ENCODE results near the gene AFTPH. TPM values are rescaled to one million over a fixed set of nuclear protein-coding genes. Genes with fewer than 3 reads are reported as not detected.

AFTPH gene
- total RNA-seq, 3 donors from 2014 or later (not counting 1 experiment from before 2014, with no cell fraction given) = 28.9 to 39.6 (median 39.5) TPM

GRCh38 chr2:64639691-64640090, 115.6 kb downstream of the AFTPH start:
- Histone ChIP-seq H3K36me3 (ENCODE audit: control insufficient read depth, insufficient read depth, low read length) (peaks cover 14% of the 10 kb centered on the region), H3K9me3 (ENCODE audit: control insufficient read depth, insufficient read depth, low read length) (no peaks in the 10 kb centered on the region), H3K4me3 (ENCODE audit: low read length) (no peak overlapping the region), H3K27me3 (ENCODE audit: control insufficient read depth, insufficient read depth, low read length) (no peaks in the 10 kb centered on the region), H3K27ac (ENCODE audit: low read length) (no peak overlapping the region), H3K4me1 (ENCODE audit: control insufficient read depth, insufficient read depth, low read length) (peaks cover 68% of the 10 kb centered on the region)
- H3K27me3 Mint-ChIP-seq (ENCODE audit: low read depth in 2 of 2) = no peaks in the 10 kb centered on the region
- ATAC-seq (no peak), DNase-seq (no peak)
- intact Hi-C loops (cut with micrococcal nuclease) = loop anchor here (10.0 kb wide), 2 partner anchors 415 to 585 kb away; partner anchors contain the start of genes ACTR2 and CEP68
- peak overlapping the region; percentile 20 to 31 for H3K27ac Mint-ChIP-seq
- H3K4me1 Mint-ChIP-seq = peaks cover 77 to 81% of the 10 kb centered on the region in 2 donors
- 75% methylated on average over 1 of the region's 2 CpGs for WGBS (ENCODE audit: insufficient coverage)
- no peaks in the 10 kb centered on the region for H3K36me3 Mint-ChIP-seq
- TF ChIP-seq CTCF (IDR thresholded peaks at IDR 0.05) = no peak
- H3K4me3 Mint-ChIP-seq = no peak overlapping the region
- no peaks in the 10 kb centered on the region for H3K9me3 Mint-ChIP-seq

GRCh38 chr2:64640153-64641044, 116.3 kb downstream of the AFTPH start:
- H3K4me1 Mint-ChIP-seq = peaks cover 83 to 87% of the 10 kb centered on the region in 2 donors
- ATAC-seq = no peak
- Histone ChIP-seq H3K27ac (ENCODE audit: low read length) (no peak overlapping the region), H3K4me3 (ENCODE audit: low read length) (no peak overlapping the region), H3K9me3 (ENCODE audit: control insufficient read depth, insufficient read depth, low read length) (no peaks in the 10 kb centered on the region), H3K36me3 (ENCODE audit: control insufficient read depth, insufficient read depth, low read length) (peaks cover 8% of the 10 kb centered on the region), H3K27me3 (ENCODE audit: control insufficient read depth, insufficient read depth, low read length) (no peaks in the 10 kb centered on the region), H3K4me1 (ENCODE audit: control insufficient read depth, insufficient read depth, low read length) (peaks cover 75% of the 10 kb centered on the region)
- no peak for TF ChIP-seq CTCF (IDR thresholded peaks at IDR 0.05)
- peak in 1 of 2 donors; percentile 18 for DNase-seq
- H3K36me3 Mint-ChIP-seq = no peaks in the 10 kb centered on the region
- intact Hi-C loops (cut with micrococcal nuclease) = loop anchor here (10.0 kb wide), 2 partner anchors 414 to 584 kb away; partner anchors contain the start of genes ACTR2 and CEP68
- no peak overlapping the region for H3K4me3 Mint-ChIP-seq
- no peaks in the 10 kb centered on the region for H3K27me3 Mint-ChIP-seq (ENCODE audit: low read depth in 2 of 2)
- WGBS (ENCODE audit: insufficient coverage) = 69% methylated on average over 11 of the region's 12 CpGs
- peak overlapping the region in 1 of 2 donors; percentile 31 for H3K27ac Mint-ChIP-seq
- H3K9me3 Mint-ChIP-seq = no peaks in the 10 kb centered on the region

- intact Hi-C loops (cut with micrococcal nuclease) = loop anchor here (10.0 kb wide), 2 partner anchors 413 to 583 kb away; partner anchors contain the start of genes ACTR2 and CEP68
- no peaks in the 10 kb centered on the region for H3K36me3 Mint-ChIP-seq
- peak overlapping the region in 1 of 2 donors; percentile 15 for H3K27ac Mint-ChIP-seq
- H3K4me1 Mint-ChIP-seq = peaks cover 75 to 76% of the 10 kb centered on the region in 2 donors
- no peaks in the 10 kb centered on the region for H3K27me3 Mint-ChIP-seq (ENCODE audit: low read depth in 2 of 2)
- 83% methylated on average over 10 of the region's 10 CpGs for WGBS (ENCODE audit: insufficient coverage)
- no peaks in the 10 kb centered on the region for H3K36me3 ChIP-seq (ENCODE audit: control insufficient read depth, insufficient read depth, low read length)
- no peaks in the 10 kb centered on the region for H3K9me3 Mint-ChIP-seq
- H3K9me3 ChIP-seq (ENCODE audit: control insufficient read depth, insufficient read depth, low read length) = no peaks in the 10 kb centered on the region
- DNase-seq (no peak), ATAC-seq (no peak)
- TF ChIP-seq CTCF (IDR thresholded peaks at IDR 0.05) = no peak
- H3K4me3 Mint-ChIP-seq = no peak overlapping the region
- H3K4me3 ChIP-seq (ENCODE audit: low read length) = no peak overlapping the region
- H3K27ac ChIP-seq (ENCODE audit: low read length) = no peak overlapping the region
- no peaks in the 10 kb centered on the region for H3K27me3 ChIP-seq (ENCODE audit: control insufficient read depth, insufficient read depth, low read length)
- peaks cover 64% of the 10 kb centered on the region for H3K4me1 ChIP-seq (ENCODE audit: control insufficient read depth, insufficient read depth, low read length)
Measured at GRCh38 chr2:64641599-64641998, 117.5 kb downstream of the AFTPH start.

Other genes starting within 250 kb of the AFTPH start
- gene LGALSL, start 70.2 kb upstream of the AFTPH start, total RNA-seq = 1 to 10 TPM; 1.3 to 8.6 (median 2.0) TPM
- 10 to 100 TPM; 45.6 to 71.2 (median 55.8) TPM for gene SERTAD2, start 129.6 kb downstream of the AFTPH start, total RNA-seq

All from natural killer cell (primary cell).